HG03039 (cell line): ENCODE data around the gene OXT.

Experiments
- ATAC-seq: cut with Tn5 transposase; IDR thresholded peaks from one replicate; pipeline ENCODE4 v1.9.1; 2021; ENCODE audit warnings: mild to moderate bottlenecking, moderate library complexity; ENCODE audit not compliant: unreplicated experiment

Gene OXT

DNA sequence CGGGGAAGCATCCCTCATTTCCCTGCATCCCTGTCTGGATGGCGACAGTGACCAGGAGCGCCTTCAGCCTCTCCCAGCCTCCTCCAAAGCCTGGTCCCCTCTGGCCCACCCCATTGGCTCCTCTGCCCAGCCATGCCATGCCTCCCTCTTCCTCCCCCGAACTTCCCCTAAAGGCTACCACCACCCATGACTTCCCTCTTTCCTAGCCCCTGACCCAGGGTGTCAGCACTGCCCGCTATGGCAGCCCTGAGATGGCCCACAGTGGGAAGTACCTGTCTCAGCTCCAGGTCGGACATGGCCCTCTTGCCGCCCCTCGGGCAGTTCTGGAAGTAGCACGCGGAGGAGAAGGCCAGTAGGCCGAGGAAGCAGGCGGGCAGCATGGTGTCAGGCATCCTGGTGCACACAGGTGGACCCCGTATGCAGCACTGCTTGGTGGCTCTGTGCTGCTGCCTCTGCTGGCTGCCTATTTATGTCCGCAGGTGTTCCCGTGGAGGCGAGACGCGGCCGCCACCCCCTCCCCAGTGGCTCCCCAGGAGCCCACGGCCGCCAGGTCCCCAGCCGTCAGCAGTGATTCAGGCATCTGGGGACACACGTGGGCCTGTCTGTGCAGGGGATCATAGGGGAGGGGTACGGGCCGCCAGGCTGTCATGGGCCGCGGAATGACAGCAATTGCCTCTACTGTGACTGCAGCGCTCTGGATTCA lies 13.0 kb downstream of the OXT start, which contains the start of gene AVP:
TSS of gene AVP (minus strand) at position 442 of the 703 bp plus-strand sequence. CDS start at position 392, 50 bp downstream.
- ATAC-seq: no peak

DNA sequence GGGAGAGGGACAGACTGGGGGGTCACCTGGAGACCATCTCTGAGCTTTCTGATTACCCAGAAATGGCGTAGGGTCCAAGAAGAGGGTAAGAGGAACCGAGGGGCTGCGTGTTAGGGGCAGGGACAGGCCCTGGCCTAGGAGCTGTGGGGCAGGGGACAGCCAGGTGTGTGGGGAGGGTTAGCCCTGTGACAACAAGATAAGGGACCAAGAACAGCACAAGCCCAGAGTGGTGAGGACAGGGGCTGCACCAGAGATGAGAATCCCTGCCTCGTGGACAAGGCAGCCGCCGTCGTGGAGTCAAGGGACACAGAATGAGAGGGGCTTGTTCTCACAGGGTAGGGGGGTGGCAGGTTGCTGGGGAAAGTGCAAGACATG lies 13.6 kb downstream of the OXT start:
- no peak for ATAC-seq

DNA sequence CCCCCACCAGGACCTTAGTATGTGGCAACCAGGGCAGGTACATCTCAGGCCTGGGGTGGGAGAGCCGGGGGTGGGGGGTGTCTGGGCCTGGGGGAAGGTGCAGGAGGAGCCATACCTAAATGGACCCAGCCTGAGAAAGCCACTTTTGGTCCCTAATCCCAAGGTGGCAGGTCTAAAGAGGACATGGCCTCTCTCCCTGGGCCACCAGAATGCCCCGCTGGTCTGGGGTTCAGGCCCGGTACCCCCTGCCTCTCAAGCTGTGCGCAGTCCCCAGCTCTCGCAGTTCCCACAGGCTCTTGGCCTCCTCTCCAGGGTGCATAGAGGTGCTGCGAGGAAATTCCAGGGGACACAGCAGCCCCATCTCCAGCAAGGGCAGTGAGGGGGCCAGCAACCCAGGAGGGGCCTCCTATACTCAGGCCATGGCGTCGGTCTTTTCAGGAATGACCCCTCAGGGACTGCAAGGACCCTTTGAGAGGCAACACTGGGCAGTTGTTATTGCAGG lies 14.2 kb downstream of the OXT start:
- no peak for ATAC-seq

GRCh38 chr20:3088031-3088430 lies 16.6 kb downstream of the OXT start:
- no peak for ATAC-seq

GRCh38 chr20:3090565-3090964 lies 19.1 kb downstream of the OXT start:
- ATAC-seq: no peak

GRCh38 chr20:3092611-3093379 lies 21.4 kb downstream of the OXT start:
- no peak for ATAC-seq

DNA sequence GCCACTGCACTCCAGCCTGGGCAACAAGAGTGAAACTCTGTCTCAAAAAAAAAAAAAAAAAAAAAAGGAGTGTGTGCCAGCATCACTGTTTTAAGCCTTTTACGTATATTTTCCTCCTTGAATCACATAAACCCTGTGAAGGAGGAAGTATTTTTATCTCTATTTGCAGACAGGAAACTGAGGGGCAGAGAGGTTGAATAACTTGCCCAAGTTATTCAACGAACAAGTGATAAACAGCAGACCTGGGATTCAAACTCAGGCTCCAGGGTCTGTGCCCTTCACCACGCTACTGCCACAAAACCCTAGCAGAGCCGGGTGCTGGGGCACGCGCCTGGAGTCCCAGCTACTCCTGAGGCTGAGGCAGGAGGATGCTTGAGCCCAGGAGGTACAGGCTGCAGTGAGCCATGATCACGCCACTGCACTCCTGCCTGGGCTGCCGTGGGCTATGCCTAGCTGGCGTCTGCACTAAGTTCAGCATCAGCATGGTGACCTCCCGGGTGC lies 22.5 kb downstream of the OXT start:
- ATAC-seq: no peak

- no peak for ATAC-seq
These were observed 23.6 kb downstream of the OXT start for GRCh38 chr20:3094848-3095629.

DNA sequence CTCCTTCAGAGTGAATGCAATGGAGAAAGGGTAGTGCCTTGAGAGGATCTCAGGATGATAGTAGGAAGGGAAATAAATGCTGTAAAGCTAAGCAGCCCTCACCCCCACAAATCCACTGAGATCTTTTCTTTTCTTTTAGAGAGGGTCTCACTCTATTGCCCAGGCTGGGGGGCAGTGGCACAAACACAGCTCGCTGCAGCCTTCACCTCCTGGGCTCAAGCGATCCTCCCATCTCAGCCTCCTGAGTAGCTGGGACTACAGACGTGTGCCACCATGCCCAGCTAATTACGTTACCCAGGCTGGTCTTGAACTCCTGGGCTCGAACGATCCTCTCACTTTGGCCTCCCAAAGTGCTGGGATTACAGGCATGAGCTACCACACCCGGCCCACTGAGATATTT lies 29.1 kb downstream of the OXT start:
- no peak for ATAC-seq

- no peak for ATAC-seq
These were observed 29.8 kb downstream of the OXT start for GRCh38 chr20:3101251-3101650.

- no peak for ATAC-seq
These were observed 30.5 kb downstream of the OXT start for GRCh38 chr20:3101737-3102574.

- ATAC-seq: no peak
These were observed 31.4 kb downstream of the OXT start for GRCh38 chr20:3102575-3103368.

DNA sequence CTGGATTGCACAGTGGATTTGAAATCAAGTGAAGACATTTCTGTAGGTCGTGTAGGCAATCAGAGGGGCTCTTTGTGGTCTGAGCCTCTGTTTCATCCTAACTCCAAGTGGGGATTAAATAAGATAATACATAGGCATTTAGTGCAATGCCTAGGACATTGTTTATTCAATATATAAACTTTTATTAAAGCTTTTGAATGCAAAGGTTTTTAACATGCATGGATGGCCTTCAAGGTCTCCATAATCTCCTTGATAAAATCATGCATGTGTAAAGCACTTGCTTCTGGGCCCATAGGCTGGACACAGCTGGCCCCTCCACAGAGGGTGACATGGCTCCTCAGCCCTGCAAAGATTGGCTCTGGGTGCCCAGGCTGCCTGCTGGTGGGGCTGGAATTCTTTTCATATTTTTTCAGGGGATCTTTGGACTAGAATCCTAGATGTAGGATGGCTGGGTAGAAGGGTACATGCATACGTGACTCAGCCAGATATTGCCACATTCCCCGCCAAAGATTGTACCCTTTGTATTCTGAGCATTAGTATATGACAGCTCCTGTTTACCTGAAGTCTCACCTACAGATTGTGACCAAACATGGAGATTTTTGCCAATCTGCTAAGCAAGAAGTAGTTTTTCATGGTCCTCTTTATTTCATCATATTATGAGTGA lies 32.1 kb downstream of the OXT start:
- ATAC-seq: no peak

- no peak for ATAC-seq
These were observed 34.1 kb downstream of the OXT start for GRCh38 chr20:3105256-3106137.

DNA sequence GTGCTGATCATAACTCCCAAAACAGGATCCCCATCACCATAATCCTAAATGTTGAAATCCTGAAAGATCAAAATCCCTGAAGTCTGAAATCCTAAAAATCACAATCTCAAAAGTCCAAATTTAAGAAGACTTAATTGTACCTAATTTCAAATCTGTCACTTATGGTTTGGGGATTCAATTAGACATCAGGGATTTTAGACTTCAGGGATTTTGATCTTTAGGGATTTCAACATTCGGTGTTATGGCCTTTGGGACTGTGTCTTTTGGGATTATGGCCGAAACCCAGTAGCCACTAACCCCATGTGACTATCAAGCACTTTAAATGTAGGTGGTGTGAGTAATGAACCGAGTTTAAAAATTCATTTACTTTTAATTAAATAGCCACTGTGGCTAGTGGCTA lies 34.8 kb downstream of the OXT start:
- no peak for ATAC-seq

- no peak for ATAC-seq
These were observed 35.4 kb downstream of the OXT start for GRCh38 chr20:3106658-3107463.

DNA sequence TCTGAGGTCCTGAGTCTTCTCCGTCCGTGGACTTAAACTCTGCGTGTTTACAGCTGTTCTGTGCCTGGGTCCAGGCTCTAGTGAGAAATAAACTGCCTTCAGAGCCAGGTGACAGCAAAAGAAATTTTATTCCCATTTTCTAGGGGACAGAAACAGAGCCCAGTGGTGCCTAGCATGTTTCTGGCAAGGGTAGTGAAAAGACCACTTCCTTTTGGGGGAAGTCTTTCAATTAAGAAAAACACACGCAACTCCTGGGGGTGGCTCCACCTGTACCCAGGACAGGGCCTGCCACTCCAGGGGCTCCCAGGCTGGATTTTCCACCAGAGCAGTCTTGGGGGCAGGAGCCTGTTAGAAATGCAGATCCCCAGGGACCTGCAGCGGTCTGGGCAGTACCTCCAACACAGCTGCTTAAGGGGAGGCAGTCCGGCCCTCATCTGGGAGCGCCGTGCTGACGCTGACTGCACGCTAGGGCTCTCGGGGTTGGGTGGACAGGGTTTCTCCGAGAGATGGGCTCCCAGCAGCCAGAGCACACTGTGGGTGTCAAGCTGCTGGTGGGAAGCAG lies 36.1 kb downstream of the OXT start:
- ATAC-seq: no peak
